Measurements from ENCODE around the gene ARHGAP33. TPM values are rescaled to one million over a fixed set of nuclear protein-coding genes. Genes with fewer than 3 reads are reported as not detected.

The ARHGAP33 gene
- 10 to 100 TPM; 11.0 to 16.1 (median 12.5) TPM for polyA plus RNA-seq (ENCODE audit: insufficient read length in 3 of 3)

GRCh38 chr19:35775298-35776101 lies at the start of gene ARHGAP33:
Gene ARHGAP33, plus strand, starts transcription at chr19:35775564. Its CDS starts 95 bp downstream, at chr19:35775659.
- DNase-seq (ENCODE audit: low read depth in 3 of 3, low spot score in 2 of 3), result peak; percentile 94 to 97 (median 96)

DNA sequence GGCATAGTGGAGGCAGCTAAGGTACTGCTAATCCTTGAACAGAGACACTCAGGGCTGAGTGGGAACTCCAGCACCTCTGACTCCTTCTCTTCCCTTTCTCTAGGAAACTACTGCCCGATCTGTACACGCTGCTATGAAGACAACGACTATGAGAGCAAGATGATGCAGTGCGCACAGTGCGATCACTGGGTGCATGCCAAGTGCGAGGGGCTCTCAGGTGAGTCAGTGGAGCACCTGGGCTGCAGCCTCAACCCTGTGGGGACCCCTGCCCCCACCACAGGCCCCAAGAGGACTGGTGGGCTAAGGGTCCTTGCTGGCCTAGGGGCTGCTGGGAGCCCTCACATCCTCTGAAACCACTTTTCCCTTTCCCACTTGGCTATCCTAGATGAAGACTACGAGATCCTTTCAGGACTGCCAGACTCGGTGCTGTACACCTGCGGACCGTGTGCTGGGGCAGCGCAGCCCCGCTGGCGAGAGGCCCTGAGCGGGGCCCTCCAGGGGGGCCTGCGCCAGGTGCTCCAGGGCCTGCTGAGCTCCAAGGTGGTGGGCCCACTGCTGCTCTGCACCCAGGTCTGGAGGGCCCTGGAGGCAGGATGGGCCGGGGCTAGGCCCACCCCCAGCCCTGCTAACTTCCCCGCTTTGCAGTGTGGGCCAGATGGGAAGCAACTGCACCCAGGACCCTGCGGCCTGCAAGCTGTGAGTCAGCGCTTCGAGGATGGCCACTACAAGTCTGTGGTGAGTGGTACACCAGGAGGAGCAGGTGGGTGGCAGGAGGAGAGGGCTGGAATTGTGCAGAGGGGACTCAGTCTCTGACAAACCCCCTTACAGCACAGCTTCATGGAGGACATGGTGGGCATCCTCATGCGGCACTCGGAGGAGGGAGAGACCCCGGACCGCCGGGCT lies 48.1 kb upstream of the ARHGAP33 start:
- no peak for DNase-seq (ENCODE audit: low read depth in 3 of 3, low spot score in 2 of 3)

DNA sequence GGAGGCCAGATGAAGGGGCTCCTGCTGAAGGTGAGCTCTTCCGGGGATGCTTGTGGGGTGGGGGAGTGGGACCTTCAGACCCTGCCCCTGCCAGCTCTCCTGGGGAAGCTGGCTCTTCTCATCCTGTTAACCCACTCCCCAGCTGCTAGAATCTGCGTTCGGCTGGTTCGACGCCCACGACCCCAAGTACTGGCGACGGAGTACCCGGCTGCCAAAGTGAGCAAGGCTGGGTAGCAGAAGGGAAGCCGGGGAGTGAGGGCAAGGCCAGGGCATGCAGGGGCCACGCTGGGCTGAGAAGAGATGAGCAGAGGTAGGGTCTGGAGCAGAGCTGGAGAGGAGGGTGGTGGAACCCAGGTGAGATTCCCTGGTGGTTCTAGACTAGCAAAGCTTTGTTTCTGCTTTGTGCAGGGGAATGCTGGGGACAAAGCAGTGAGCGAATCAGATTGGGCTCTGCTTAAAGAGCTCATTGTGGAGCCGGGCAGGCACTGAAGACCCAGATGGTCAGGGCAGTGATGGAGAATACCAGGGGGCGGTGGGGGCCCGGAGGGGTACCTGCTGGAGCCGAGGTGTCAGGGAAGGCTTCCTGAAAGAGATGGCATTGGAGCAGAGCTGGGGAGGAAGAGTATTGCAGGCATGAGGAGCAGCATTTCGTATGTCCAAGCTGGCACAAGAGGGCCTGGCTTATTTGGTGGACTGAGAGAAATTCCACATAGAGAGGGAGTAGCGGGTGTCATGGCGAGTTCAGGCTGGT lies 47.2 kb upstream of the ARHGAP33 start:
- DNase-seq (ENCODE audit: low read depth in 3 of 3, low spot score in 2 of 3), result no peak

DNA sequence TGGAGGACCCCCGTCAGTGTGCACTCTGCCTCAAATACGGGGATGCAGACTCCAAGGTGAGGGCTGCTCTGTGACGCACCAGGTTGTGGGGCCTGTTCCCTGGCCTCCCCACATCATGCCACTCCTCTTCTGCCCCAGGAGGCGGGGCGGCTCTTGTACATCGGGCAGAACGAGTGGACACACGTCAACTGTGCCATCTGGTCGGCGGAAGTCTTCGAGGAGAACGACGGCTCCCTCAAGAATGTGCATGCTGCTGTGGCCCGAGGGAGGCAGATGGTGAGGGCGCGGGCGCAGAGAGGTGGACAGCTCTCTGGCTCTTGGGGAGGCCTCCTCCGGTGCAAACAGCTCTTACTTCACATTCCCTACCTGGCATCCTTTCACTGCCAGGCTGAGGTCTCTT lies 46.3 kb upstream of the ARHGAP33 start:
- DNase-seq (ENCODE audit: low read depth in 3 of 3, low spot score in 2 of 3), result no peak

DNA sequence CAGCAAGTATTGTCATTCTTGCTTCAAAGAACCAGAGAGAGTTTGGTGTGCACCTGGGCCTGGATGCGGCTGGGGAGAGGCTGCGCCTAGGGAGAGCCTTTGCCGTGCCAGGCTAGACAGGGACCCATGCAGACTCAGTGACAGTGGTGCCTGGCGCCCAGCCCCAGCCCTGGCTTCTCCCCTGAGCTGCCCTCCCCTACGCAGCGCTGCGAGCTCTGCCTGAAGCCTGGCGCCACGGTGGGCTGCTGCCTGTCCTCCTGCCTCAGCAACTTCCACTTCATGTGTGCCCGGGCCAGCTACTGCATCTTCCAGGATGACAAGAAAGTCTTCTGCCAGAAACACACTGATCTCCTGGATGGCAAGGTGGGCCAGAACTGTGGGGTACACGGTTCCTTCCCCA lies 45.6 kb upstream of the ARHGAP33 start:
- DNase-seq (ENCODE audit: low read depth in 3 of 3, low spot score in 2 of 3), result no peak

DNA sequence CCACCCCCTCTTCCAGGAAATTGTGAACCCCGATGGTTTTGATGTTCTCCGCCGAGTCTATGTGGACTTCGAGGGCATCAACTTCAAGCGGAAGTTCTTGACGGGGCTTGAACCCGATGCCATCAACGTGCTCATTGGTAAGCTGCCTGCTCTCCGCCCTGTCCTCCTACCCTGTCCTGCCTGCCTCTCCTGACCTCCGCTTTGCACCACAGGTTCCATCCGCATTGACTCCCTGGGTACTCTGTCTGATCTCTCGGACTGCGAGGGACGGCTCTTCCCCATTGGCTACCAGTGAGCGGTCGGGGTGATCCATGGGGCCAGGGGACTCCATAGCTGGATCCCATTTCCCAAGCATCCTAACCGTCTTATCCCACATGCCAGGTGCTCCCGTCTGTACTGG lies 45.0 kb upstream of the ARHGAP33 start:
- no peak for DNase-seq (ENCODE audit: low read depth in 3 of 3, low spot score in 2 of 3)

- DNase-seq (ENCODE audit: low read depth in 3 of 3, low spot score in 2 of 3), result no peak
Observed at GRCh38 chr19:35731353-35731752, 44.0 kb upstream of the ARHGAP33 start.

GRCh38 chr19:35731779-35732405 lies 43.5 kb upstream of the ARHGAP33 start:
- DNase-seq (ENCODE audit: low read depth in 3 of 3, low spot score in 2 of 3), result no peak

- no peak for DNase-seq (ENCODE audit: low read depth in 3 of 3, low spot score in 2 of 3)
Observed at GRCh38 chr19:35732540-35733179, 42.7 kb upstream of the ARHGAP33 start.

DNA sequence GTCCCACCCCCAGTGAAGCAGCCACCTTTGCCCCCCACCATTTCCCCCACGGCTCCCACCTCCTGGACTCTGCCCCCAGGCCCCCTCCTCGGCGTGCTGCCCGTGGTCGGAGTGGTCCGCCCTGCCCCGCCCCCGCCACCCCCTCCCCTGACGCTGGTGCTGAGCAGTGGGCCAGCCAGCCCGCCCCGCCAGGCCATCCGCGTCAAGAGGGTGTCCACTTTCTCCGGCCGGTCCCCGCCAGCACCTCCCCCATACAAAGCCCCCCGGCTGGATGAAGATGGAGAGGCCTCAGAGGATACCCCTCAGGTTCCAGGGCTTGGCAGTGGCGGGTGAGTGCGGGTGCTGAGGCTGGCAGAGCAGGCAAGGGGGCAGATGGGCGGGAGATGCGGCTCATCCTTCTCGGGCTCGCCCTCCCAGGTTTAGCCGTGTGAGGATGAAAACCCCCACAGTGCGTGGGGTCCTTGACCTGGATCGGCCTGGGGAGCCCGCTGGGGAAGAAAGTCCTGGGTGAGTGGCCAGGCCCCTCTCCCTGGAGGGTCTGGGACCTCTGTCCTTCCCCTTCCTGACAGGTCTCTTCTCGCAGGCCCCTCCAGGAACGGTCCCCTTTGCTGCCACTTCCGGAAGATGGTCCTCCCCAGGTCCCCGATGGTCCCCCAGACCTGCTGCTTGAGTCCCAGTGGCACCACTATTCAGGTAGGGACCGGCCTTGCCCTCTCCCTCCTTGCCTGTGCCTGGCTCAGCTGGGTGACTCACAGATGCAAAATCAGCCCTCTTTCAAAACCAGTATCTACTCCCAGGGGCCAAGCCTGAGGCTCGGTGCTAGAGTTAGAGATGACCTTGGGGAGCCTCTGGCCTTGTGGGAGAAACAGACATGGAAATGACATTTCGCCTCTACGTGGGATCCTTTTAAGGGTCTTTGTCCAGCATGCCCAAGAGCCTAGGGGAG lies 41.9 kb upstream of the ARHGAP33 start:
- DNase-seq (ENCODE audit: low read depth in 3 of 3, low spot score in 2 of 3), result no peak

- no peak for DNase-seq (ENCODE audit: low read depth in 3 of 3, low spot score in 2 of 3)
Observed at GRCh38 chr19:35734273-35734672, 41.1 kb upstream of the ARHGAP33 start.

DNA sequence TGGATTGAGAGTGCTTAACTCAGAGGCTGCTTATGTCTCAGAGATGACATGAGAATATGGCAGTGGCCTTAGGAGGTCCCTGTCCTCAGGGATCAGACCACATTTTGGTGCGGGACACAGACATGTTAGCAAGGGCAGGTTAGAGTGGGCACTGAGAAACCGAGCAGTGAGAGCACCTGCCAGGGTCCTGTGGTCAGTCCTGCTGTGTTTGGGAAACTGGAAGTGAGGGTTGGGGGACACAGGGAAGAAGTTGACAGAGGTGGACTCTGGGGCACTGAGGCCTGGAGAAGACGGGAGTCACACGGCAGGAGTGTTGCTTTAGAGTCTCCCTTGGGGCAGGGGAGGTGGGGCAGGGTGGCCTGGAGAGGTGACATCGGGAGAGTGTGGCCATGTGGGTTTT lies 40.5 kb upstream of the ARHGAP33 start:
- DNase-seq (ENCODE audit: low read depth in 3 of 3, low spot score in 2 of 3), result no peak

DNA sequence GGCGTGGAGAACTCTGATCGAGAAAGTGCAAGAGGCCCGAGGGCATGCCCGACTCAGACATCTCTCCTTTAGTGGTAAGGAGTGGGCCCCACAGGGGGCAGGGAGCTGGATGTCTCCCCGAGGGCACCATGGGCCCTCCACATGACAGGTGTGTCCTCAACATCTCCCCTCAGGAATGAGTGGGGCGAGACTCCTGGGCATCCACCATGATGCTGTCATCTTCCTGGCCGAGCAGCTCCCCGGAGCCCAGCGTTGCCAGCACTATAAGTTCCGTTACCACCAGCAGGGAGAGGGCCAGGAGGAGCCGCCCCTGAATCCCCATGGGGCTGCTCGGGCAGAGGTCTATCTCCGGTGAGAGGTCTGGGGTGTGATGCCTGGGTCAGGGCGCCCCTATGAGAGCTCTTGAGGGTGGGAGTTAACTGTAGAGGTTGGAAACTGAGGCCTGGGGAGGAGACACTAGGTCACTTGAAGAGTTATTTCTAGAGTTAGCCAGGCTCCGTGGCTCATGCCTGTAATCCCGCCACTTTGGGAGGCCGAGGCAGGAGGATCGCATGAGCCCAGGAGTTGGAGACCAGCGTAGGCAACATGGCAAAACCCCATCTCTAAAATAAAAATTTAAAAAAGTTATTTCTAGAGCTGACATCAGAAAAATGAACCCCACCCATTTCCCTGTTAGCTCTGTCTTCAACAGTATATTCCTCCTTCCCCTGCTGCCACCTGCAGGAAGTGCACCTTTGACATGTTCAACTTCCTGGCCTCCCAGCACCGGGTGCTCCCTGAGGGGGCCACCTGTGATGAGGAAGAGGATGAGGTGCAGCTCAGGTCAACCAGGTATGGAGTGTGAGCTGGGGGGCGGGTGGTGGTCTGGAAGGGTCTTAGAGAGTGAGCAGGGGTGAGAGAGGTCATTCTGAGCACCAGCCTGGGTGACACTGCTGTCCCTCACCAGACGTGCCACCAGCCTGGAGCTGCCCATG lies 38.2 kb upstream of the ARHGAP33 start:
- DNase-seq (ENCODE audit: low read depth in 3 of 3, low spot score in 2 of 3), result no peak

DNA sequence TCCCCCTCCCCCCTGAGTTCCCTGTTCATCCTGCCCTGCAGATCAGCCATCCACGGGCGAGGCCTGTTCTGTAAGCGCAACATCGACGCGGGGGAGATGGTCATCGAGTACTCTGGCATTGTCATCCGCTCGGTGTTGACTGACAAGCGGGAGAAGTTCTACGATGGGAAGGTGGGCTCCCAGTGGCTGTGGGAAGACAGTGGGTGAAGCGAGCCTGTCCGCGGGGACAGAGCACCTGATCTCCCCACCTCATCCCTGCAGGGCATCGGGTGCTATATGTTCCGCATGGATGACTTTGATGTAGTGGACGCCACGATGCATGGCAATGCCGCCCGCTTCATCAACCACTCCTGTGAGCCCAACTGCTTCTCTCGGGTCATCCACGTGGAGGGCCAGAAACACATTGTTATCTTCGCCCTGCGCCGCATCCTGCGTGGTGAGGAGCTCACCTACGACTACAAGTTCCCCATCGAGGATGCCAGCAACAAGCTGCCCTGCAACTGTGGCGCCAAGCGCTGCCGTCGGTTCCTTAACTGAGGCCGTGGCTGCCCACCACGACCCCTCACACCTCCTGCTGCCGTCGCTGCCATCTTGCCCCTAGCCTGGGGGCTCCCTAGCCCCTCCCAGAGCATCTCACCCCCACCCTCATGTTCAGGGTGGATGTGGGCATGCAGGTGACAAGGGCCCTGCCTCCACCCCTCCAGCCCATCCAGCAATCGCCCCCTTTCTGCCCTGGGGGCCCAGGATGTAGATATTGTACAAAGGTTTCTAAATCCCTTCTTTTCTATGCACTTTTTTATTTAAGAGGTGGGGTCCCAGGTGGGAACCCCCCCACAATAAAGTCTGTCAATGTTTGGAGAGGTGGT lies 37.1 kb upstream of the ARHGAP33 start:
- no peak for DNase-seq (ENCODE audit: low read depth in 3 of 3, low spot score in 2 of 3)

GRCh38 chr19:35738887-35739229 lies 36.5 kb upstream of the ARHGAP33 start:
- DNase-seq (ENCODE audit: low read depth in 3 of 3, low spot score in 2 of 3), result no peak

DNA sequence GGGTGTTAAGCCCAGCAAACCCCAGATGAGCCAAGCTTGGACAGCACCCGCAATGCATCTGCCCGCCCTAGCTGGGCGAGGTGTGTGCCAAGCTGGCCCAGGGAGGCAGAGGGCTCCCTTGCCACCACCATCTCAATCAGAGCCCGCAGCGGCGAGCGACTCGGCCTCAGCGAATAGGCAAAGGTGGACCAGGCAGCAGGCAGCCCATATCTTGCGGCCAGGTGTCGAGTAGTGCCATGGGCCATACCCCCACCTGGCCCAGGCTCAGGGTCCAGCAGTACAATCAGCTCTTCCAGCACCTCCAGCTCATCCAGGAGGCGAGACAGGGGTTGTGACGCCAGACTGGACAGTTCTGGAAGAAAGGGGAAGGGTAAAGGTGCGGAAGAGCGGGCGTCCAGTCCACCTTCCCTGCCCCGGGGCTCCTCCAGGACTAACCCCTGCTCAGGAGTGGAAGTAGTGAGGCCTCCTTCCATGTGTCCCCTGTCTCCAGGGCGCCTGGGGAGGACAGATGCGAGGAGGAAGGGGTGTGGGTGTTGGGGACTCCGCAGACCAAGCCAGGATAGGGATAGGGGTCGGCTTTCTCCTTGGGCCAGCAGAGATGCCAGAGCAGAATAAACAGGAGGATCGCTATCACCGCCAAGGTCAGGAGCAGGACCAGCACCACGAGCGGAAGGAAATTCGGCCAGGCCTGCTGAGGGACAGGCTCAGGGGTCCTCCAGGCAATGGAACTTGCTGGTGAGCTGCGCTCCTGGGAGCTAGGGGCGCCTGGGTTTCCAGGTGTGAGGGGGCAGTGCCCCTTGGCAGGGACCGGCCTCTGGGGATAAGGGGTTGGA lies 35.9 kb upstream of the ARHGAP33 start:
- no peak for DNase-seq (ENCODE audit: low read depth in 3 of 3, low spot score in 2 of 3)

Measured in right renal cortex interstitium (tissue), 3 donors.